Nephron progenitor cell (in vitro differentiated cells): Measurements from ENCODE around the gene TMEM53.

ENCODE experiments used
- DNase-seq: peaks from one replicate; pipeline ENCODE4 v3.0.0; 2021
- H3K27ac Mint-ChIP-seq: 2 replicates; pipeline ENCODE4 v1.8.0; 2021; ENCODE audit warnings: mild to moderate bottlenecking, moderate library complexity, mixed read lengths
- H3K27me3 Mint-ChIP-seq: 2 replicates; pipeline ENCODE4 v1.8.0; 2021; ENCODE audit warnings: mild to moderate bottlenecking, low read depth, mixed read lengths; ENCODE audit not compliant: poor library complexity
- H3K36me3 Mint-ChIP-seq: 2 replicates; pipeline ENCODE4 v1.8.0; 2021; ENCODE audit warnings: low read depth, mixed read lengths
- H3K4me1 Mint-ChIP-seq: 2 replicates; pipeline ENCODE4 v1.8.0; 2021; ENCODE audit warnings: mixed read lengths
- H3K4me3 Mint-ChIP-seq: 2 replicates; pipeline ENCODE4 v1.8.0; 2021; ENCODE audit warnings: mild to moderate bottlenecking, moderate library complexity, mixed read lengths
- H3K9me3 Mint-ChIP-seq: 2 replicates; pipeline ENCODE4 v1.8.0; 2021; ENCODE audit warnings: mild to moderate bottlenecking, moderate library complexity, mixed read lengths
- TF ChIP-seq, protein P1 (sequence below): fragments of 200-600 bp; sonication (generic); IDR thresholded peaks from 2 replicates; pipeline ENCODE4 v1.5.0; 2021; ENCODE audit warnings: antibody characterized with exemption

Gene TMEM53

DNA sequence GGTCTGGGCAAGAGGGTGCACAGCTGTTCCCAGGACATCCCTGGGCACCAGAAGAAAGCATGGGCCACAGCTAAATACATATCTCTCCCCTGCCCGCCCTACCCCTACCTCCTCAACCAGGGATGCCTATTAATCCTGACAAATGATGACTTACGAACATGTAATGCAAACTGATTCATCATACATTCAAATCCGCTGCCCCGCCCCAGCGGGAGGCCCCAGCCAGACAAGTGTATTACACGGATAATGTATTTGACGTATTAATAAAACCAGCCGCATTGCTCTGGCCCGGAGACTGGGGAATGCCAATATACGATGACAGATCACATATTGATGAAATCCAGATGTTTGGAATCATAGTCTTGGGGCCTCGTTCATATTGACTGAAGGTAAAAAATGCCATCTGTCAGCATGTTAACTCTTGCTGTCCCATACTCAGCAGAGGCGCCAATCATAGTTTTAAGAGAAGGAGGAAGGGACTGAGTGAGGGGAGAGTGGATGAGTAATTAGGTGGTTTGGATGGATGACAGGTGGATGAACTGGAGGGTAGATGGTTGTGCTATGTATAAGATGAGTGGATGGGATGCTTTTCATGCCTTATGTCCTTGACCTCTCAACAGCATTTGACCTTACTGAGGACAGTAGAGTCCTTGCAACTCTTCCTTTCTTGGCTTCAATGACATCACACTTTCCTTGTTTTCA, 68.2 kb downstream of the TMEM53 start:
- no peak for DNase-seq
- TF ChIP-seq, protein P1, sequence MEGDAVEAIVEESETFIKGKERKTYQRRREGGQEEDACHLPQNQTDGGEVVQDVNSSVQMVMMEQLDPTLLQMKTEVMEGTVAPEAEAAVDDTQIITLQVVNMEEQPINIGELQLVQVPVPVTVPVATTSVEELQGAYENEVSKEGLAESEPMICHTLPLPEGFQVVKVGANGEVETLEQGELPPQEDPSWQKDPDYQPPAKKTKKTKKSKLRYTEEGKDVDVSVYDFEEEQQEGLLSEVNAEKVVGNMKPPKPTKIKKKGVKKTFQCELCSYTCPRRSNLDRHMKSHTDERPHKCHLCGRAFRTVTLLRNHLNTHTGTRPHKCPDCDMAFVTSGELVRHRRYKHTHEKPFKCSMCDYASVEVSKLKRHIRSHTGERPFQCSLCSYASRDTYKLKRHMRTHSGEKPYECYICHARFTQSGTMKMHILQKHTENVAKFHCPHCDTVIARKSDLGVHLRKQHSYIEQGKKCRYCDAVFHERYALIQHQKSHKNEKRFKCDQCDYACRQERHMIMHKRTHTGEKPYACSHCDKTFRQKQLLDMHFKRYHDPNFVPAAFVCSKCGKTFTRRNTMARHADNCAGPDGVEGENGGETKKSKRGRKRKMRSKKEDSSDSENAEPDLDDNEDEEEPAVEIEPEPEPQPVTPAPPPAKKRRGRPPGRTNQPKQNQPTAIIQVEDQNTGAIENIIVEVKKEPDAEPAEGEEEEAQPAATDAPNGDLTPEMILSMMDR: no peak
- H3K27me3 Mint-ChIP-seq: peaks cover 34% of the 10 kb centered on the region
- H3K36me3 Mint-ChIP-seq: no peaks in the 10 kb centered on the region
- peaks cover 53% of the 10 kb centered on the region for H3K4me1 Mint-ChIP-seq
- H3K9me3 Mint-ChIP-seq: no peaks in the 10 kb centered on the region
- no peak overlapping the region for H3K4me3 Mint-ChIP-seq
- no peak overlapping the region for H3K27ac Mint-ChIP-seq

DNA sequence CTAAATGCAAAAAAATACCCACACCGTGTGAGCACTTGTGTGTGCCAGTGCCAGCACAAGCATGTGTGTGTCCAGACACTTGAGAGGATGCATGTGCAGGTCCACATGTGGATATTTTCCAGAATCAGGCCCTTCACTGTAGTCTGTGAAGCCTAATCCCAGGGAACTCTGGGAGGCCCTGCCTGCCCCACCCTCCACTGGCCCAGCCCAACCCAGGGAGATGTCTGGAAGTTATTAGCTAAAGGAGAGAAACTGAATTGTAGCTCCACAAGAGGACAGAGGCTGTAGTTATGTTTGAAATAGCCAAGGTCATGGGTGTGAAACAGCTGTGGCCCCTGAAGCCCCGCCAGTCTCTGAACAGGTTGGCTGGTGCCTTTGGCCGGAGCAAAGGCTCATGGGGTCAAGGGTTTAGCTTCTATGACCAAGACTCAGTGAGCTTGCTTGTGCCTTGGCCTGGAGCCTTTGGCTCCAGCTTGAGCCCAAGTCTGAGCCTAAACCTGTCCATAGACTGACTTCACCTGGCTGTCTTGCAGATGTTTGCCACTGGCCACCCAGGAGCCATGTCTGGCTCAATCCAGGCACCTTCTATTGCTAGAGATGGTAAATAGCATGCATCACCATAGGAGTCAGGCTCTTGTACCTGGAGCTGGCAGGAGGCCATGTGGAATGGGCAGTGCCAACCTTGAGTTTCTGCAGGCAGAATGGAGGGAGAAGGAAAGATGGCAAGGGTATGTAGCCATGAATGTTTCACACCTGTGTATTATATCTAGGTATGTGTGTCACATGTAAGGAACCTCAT, 69.9 kb downstream of the TMEM53 start:
- no peak overlapping the region for H3K27ac Mint-ChIP-seq
- H3K9me3 Mint-ChIP-seq: no peaks in the 10 kb centered on the region
- no peaks in the 10 kb centered on the region for H3K36me3 Mint-ChIP-seq
- no peak overlapping the region for H3K4me3 Mint-ChIP-seq
- no peak for DNase-seq
- H3K4me1 Mint-ChIP-seq: peaks cover 36% of the 10 kb centered on the region
- peaks cover 34% of the 10 kb centered on the region for H3K27me3 Mint-ChIP-seq
- TF ChIP-seq, protein P1: no peak

DNA sequence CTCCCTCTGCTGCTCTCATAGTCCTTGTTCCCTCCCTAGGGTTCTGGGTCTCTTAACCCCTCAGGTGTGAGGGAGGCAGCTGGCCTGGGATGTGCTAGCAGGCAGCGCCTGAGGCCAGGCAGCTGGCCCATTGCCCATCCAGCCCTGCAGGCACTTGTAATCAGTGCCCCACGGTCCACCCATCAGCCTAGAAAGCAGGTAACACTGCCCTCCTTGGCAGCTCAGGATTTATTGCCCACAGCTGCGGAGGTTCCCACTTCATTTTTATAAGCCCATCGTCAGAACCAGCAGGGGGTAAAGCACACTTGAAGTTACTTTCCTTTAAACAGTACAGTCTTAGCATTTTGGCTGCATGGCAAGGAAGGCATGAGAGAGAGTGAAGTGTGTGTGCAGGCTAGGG, 70.6 kb downstream of the TMEM53 start:
- H3K9me3 Mint-ChIP-seq: no peaks in the 10 kb centered on the region
- H3K4me1 Mint-ChIP-seq: peaks cover 33% of the 10 kb centered on the region
- H3K4me3 Mint-ChIP-seq: no peak overlapping the region
- DNase-seq: no peak
- no peaks in the 10 kb centered on the region for H3K36me3 Mint-ChIP-seq
- H3K27ac Mint-ChIP-seq: no peak overlapping the region
- TF ChIP-seq, protein P1: no peak
- H3K27me3 Mint-ChIP-seq: peaks cover 29% of the 10 kb centered on the region
